Left renal cortex interstitium (tissue), 4 donors: ENCODE measurements around the gene SYNE1. TPM values are rescaled to one million over a fixed set of nuclear protein-coding genes. Genes with fewer than 3 reads are reported as not detected.
A peak's percentile ranks its signal among the peaks of the same experiment; 100 is the strongest.

Experiments
- DNase-seq, 4 donors: peaks; one replicate each; pipeline ENCODE4 v3.0.0-alpha.2; 2013; ENCODE audit warnings: low read depth in 4 of 4, low spot score in 2 of 4, missing footprints in 1 of 4
- polyA plus RNA-seq, 4 donors: library from polyadenylated mRNA; unstranded; fragments of 120-200 nt; gene quantifications; one replicate each; pipeline ENCODE4 v1.2.1, GENCODE V29; 2013; ENCODE audit not compliant: insufficient read length in 4 of 4

Gene SYNE1
- polyA plus RNA-seq, 4 donors, result 85.2 to 106 (median 101) TPM

DNA sequence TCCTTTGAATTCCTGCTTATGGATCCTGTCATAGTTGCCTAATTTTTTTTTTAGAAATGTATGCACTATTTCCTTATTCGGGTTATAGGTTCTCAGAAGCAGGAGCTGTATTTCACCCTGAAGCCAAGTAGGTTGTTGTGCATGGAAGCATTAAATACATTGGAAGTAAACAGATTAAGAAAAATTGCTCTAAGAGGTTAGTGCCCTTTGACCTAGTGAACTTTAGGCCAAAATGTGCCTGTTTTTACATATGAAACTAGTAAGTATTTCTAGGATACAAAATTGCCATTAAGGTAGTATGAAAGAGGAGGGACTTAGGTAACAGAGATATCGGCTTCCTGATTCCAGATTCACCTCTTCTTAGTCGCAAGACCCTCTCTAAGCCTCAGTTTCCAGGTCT is 377.9 kb downstream of the SYNE1 start:
- DNase-seq, result no peak

DNA sequence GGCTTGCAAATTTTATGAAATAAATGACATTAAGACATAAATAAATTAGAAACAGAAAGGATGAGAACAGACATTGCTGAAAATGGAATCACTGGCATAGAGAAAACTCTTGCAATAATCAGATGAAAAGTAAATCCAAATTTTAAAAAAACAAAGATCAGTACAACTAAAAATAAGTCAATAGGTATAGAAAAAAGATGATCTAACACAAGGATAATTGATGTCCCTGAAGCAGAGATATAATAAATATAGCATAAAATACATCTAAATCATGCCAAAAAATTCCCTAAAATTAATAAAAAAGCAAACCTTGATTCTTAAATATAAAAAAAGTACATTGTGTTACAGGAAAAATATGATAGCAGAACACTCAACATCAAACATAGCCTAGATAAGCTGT is 379.6 kb downstream of the SYNE1 start:
- no peak for DNase-seq

DNA sequence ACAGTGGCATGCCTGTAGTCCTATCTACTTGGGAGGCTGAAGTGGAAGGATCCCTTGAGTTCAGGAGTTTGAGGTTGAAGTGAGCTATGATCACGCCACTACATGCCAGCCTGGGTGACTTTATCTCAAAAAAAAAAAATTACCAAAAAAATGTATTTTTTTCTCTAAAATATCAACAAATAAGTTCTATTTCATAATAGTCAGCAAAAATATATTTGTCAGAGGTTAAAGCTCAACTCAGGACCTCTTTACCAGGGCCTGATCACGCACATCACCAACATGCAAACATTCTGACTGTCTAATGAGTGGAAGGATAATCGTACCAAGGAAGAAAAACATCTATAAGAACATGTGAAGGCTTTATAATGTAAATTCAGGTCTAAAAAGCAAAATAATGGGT is 387.0 kb downstream of the SYNE1 start:
- no peak for DNase-seq

DNA sequence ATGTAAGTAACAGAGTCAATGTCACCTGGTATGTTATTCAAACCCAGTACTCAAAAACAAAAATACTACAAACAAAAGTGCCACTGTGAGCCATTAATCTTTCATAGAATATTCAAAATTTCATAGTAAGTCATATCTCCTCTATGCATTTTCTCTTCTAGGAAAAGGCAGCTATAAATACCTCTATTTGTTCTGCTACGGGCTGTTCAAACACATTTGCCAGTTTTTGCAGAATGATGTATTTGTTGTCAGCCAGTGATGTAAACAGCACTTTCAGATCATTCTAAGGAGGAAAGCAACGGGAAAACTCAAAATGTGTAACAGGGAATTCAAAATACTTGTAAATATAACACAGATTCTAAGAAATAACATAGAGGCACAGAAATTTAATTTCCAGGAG is 388.2 kb downstream of the SYNE1 start:
- DNase-seq, result no peak

DNA sequence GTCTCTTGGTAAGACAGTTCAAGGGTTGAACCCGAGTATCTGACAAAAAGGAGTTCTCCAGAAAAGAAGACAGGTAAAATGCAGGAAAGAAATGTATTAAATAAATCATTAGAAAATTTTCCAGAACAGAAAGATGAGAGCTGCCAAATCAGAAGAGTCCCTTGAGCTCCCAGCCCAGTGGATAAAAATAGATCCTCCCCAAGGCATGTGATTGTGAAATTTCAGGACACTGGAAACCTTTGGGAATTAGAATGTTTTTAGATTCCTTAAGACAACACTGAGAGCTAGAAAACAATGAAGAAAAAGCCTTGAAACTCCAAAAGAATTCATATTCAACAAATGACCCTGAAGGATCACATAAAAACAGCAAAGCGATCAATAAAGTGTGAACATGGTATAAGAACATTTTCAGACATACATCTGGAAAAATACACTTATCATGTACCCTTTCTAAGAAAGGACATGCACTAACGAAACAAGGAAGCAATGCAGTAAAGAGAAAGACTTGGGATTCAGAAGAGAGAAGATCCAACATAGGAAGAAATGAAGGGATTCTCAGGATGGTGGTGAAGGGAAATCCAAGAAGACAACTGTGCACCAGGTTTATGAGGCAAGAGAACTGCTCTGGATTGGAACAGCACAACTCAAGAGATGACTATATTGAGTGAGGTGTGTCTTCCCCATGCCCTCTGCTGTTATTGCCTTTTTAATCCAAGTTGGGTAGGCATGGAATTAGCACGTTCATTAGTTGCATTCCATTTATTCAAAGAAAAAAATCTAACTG is 390.4 kb downstream of the SYNE1 start:
- no peak for DNase-seq

DNA sequence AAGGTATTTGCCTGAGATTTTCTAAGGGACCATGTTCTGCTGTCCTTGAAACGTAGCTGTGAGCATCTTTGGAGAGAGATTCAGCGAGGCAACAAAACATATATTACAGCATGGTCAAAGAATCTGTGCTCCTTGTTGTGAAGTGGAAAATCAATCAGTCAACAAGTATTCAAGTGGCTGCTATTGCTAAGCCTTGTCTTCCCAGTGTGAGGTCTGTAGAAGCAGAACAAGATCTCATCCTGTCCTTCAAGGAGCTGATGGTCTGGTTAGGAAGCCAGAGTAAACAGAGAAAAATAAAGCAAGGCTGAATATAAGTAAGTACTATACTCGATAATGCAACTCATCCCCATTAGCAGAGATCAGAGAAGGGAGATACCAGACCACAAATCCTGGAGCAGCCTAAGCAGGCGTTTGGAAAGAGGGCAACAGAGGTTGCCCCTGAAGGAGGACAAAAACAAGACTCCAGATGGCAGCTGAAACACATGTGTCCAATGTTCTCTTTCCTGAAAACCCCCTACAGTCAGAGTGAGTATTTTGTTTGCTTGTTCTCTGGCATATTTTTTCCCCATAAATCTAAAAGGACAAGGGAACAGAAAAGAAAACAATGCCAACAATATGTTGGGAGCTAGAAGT is 392.0 kb downstream of the SYNE1 start:
- DNase-seq, result no peak

DNA sequence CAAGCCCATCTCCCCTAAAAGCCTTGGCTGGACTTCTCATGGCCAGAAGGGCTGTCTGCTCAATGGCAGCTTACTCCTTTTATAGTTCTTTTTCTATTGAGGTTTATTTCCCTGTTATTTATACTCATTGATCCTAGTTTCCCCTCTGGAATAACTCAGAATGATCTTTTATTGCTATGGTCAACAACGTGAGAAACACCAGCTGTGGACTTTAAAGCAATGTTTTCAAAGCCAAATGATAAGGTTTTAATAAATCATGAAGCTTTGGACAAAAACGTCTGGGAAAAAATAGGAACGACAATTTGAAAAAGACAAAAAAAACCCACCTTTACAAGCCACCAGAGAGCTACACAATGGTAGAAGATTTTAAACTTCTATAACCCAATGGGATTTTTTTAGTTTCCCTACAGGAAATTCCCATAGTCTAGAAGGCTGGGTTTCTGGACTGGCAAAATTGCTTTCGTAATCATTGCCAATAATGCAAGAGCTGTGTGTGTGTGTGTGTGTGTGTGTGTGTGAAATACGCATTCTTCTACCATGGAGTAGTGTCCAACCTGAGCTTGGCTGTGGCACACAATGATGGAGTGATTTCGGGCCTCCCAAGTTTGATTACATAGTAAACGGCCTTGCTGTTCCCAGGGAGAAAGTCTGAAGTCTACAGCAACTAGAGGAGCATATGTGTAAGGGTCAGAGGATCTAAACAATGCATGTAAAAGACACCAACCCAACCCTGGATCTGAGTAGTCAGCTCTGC is 396.0 kb downstream of the SYNE1 start:
- no peak for DNase-seq

DNA sequence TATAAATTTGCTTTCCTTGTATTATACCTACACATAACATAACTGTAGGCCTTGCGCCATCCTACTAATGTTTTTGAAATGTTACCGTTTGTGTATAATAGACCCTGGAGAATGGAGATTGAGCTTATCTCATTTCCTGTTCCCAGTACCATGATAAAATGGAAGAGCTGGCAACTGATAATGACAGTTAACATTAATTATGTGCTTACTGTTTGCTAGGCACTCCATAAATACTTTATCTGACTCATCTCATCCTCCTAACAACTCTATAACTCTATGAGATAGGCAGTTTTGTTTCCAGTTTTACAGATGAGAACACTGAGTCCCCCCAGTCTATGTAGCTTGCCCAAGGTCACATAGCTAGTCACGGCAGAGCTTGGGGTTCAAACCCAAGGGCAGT is 396.7 kb downstream of the SYNE1 start:
- DNase-seq, result no peak

DNA sequence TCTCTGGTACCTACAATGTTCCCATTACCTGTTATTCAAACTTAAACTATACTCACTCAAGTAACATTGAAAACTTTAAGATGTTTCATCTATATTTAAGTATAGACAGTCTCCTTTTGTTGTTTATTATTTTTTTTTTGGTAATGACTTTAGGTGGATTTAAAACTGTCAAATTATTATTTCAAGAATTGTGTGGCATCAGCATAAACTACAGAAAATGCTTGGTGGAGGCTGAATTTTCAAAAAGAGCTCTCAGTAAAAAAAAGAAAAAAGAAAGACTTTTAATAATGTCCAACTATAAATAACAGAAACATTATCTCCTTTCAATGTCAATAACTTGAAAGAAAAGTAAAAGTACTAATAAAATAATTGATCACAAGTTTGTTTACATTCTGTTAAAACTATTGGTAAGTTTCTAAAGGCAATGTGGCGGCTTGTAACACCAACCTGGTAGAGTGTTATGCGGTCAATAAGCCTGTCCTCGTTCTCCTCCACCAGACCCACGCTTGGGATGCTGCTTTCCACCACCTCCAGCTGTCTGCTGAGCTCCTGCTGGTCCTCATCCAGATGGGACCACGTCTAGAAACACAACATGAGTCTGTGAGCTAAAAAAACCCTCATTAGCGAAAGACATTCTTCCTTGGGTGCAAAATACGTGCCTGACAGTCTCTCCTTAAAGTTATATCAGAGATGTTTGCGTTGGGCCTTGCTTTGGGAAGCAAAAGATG is 400.6 kb downstream of the SYNE1 start:
- DNase-seq, result no peak

DNA sequence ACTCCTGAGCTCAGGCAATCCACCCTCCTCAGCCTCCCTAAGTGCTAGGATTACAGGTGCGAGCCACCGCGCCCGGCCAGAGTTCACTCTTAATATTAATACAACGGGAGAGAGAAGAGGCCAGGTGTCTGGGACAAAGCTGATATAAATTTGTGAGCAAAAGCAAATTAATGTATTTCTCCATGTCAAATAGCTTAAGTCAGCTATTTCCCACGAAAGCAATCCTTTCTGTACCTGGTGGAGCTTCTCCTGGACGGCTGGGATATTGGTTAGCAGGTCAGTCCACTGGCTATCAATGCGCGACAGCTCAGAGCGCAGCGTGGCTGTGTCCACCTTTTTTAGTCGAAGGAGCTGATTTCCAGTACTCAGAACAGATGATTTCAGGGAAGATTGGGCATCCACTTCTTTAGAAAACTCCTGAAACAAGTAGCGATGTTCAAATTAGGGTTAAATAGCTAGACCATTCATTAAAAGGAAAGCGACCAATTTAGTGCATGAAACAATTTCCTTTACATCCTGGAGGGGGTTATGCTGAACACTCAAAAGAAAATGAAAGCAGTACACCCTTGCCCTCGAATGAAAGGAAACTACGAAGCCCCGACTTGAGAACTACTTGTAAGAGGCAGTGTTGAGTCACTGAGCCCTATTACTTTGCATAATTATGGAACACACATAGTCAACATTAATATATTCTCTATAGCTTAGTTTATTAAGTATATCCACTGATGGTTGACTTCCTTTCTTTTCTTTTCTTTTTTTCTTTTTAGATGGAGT is 403.4 kb downstream of the SYNE1 start:
- no peak for DNase-seq

DNA sequence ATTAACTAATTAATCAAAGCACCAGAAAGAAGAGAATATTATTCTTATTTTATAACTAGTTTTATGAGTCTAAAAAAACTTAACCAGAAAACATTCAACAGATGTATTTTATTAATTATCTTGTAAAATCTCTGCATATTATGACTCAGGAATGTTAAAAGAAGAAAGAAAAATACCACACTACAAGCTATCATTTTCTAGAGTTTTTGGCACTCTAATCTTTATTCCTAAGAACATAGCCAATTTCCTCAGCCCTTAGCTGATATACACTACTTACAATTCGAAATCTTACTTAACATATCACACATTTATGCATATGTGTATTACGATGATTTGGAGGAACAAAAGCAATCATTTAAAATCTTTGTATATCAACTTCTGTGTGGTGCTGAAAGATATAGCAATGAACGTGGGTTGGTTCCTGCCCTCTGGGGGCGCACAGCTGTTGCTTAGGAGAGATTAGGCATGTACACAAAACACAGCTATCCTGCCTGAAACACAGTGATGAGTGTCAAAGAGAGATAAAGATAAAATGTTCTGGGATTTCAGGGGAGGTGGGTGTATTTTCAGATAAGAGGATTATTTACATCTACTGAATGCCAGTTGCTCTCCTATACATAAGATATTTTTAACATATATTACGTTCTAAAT is 404.5 kb downstream of the SYNE1 start:
- DNase-seq, result no peak

DNA sequence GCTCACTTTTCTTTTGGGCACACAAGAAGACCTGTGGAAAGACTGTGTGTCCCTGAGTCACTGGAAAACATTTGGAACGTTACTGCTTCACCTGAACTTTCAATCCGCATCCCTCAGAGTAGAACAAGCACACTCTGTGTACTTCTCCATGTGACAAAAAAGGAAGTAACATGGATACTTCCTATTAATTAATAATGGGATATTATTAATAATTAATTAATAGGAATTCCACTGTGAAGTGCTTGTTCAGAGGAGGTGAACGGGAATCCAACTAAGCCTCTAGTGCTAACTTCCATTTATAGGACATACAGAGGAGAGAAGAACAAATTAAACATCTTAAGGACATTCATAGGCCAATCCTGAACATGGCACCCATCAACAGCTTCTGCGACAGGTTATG is 407.8 kb downstream of the SYNE1 start:
- no peak for DNase-seq

DNA sequence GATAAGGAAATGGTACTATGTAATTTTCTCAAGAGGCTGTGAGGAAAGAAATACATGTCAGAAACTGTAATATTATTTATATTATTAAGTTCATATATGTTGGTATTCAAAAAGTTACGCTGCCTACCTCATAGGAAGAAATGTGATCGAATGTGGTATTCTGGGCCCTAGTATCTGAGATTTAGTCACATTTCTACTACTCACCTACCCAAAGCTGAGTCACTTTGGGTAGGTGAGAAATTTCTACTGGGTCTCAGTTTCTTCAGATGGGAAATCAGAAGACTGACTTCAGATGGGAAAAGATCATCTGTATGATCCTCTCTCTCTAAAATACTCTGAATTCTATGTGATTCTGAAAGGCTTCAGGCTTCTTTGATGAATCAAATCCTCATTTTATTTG is 411.0 kb downstream of the SYNE1 start:
- no peak for DNase-seq

DNA sequence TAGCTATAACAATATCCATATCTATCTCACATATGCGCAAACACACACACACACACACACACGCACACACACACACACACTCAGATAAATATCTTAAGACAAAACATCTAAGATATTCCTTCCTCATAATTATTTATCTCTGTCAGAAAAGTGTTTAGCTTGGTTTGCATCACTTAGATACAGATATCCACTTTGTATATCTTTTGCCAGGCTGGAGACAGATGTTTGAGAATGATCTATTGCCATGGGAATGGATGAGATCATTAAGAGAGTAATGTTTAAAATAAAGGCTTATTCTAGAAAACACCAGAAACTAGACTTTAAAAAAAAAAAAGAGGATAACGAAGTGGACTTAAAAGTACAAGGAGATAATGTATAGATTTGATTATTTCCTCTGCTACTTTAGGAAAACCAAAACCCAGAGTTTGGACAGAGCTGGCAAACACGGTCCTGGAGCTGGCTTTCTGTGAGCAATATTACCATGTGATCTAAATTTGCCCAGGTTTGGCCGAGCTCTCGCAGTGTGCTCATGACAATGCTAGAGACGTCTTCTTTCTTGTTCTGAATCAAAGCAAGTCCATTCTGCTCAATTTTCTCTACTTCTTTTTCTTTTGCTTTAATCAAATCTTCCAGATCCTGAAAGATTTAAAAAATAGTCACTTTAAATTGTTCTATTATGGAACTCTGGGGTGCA is 411.8 kb downstream of the SYNE1 start:
- DNase-seq, result no peak

DNA sequence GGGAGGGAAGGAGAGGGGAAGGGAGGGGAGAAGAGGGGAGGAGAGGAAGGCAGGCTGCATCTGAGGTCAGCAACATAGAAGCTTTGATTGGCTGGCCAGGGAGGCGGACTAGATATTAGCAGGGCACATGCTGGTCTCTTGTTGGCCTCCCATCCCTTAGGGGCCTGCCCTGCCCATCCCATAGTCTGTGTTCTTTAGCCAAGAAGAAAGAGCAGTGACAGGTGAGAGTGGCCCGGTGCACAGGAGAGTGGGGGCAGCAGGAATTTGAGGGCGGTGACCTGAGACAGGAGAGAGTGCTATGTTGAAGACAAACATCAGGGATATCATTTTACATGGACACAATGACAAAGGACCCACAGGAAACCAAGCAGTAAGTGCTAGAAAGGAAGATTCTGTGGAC is 413.5 kb downstream of the SYNE1 start:
- peak in 1 of 4 donors; percentile 31 for DNase-seq

DNA sequence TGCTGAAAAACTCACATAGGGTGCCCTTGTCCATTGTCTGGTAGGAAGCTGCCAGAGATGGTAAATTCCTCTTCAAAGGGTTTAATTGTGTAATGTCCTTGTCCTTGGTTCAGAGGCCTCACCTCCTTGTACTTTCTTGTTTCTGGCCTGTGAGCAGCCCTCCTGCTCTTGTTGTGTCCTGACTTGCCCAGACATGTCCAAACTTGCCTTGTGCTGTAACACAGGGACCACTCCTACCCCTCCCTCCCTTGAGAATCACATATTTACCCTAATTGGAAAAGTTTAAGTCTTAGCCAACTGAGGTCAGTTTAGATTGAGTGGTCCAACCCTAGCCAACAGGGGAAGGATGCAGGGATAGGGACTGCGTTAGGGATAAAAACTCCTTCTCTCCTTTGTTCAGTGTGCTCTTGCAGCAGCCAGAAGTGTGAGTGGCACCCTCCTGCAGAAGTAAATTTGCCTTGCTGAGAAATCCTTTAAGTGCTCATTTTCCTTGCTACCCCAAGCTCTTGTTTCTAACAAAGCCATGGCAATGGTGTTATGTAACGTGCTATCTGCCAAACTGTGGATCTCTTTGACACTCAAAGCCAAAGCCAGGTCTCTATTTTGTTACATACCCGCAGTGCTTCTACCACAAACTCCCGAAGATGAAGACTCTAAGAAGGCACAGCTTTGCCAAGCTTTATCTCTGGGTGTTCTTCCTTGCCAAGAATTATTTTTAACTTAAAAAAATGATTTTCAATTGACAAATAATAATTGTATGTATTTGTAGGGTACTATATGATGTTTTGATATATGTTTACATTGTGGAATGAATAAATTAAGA is 415.1 kb downstream of the SYNE1 start:
- no peak for DNase-seq

DNA sequence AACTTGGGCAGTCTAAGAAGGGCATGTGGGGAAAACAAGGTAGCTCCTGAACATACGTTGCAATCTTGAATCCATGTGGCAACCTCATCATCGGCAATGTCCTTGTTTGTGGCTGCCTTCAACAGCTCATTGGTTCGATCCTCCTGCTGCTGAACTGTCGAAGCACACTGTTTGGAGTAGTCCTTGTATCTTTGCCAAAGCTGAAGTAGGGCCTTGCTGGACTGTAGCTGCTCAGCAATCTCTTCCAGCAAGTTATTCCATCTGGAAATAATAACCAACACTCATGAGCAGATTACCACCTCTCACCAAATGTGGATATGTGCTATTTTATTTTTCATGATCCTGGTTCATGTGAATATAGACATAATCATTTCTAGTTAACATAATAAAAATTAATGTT is 416.4 kb downstream of the SYNE1 start:
- no peak for DNase-seq

DNA sequence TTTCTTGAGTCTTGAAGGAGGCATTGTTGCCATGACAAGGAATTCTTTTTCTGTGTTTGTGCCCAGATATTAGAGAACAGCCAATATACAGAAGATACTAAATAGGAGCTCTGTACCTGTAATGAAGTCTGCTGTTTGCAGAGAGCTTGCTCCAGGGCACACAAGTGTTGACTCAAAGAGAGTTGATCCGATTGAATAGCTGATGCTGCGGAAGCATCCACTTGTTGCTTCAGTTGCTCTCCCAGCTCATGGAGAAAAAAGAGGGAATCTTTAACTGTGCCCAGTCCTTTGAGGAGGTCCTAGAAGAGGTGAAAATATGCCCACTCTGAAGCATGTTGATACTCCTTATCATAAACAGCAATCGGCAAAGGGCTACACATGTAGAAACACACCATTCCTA is 418.3 kb downstream of the SYNE1 start:
- no peak for DNase-seq
